Erythroblast (primary cell): ENCODE data around the gene ZNF697.
"Not testable (repeated sequence)": the region's sequence is repeated elsewhere in the genome, so short reads cannot be mapped to it uniquely, and the experiment has no call there.

ENCODE experiments used
- GATA1 ChIP-seq: IDR thresholded peaks from 2 replicates; pipeline ENCODE4 v1.6.1; 2011; ENCODE audit warnings: low read depth, mild to moderate bottlenecking, control low read depth, low read length, moderate library complexity
- POLR2A ChIP-seq: IDR thresholded peaks from 2 replicates; pipeline ENCODE4 v1.6.1; 2011; ENCODE audit warnings: mild to moderate bottlenecking, low read length

DNA sequence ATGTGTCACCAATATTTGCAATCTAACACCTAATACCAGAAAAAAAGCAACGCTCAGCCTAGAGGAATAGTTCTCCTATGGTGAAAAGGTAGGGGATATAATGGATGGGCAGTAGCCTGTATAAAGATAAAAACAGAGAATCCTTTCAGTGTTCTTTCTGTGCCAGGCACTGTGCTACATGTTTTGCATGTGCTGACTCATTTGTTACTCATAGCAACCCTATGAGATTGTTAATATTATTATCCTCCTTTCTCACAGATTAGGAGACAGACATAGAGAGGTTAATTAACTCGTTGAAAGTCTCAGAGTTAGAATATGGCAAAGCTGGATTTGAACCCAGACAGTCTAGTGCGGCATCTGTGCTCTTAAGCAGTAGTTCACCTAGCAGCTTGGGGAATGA, 45.3 kb downstream of the ZNF697 start:
- TF ChIP-seq POLR2A, GATA1: not testable (repeated sequence)
